C4-2B (cell line): Measurements from ENCODE around the gene KCNQ5.

Experiments
- CTCF ChIP-seq: fragments of 450-650 bp; conservative IDR thresholded peaks from 2 replicates; pipeline ENCODE4 v1.5.1; 2017; ENCODE audit warnings: mild to moderate bottlenecking
- ZFX ChIP-seq: fragments of 450-650 bp; IDR thresholded peaks from 2 replicates; pipeline ENCODE4 v1.6.1; 2017

DNA sequence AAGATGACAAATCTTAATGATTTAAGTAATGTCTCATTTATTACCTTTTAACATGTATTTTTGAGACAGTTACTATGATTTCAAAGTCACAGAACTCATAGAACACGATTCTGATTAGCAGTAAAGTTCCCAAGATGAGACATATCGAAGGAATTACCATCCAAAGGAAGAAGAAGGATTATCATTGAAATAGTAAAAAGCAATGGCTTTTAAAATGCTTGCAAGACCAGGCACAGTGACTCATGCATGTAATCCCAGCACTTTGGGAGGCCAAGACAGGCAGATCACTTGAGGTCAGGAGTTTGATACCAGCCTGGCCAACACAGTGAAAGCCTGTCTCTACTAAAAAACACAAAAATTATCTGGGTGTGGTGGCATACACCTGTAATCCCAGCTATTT is 384.3 kb downstream of the KCNQ5 start:
- TF ChIP-seq CTCF: no peak
- no peak for TF ChIP-seq ZFX
